ENCODE data around the gene EFCAB12. TPM values are rescaled to one million over a fixed set of nuclear protein-coding genes. Genes with fewer than 3 reads are reported as not detected.

The EFCAB12 gene
- total and polyA plus RNA-seq, 2 donors from 2014 or later, result 1.2 to 3.5 TPM

DNA sequence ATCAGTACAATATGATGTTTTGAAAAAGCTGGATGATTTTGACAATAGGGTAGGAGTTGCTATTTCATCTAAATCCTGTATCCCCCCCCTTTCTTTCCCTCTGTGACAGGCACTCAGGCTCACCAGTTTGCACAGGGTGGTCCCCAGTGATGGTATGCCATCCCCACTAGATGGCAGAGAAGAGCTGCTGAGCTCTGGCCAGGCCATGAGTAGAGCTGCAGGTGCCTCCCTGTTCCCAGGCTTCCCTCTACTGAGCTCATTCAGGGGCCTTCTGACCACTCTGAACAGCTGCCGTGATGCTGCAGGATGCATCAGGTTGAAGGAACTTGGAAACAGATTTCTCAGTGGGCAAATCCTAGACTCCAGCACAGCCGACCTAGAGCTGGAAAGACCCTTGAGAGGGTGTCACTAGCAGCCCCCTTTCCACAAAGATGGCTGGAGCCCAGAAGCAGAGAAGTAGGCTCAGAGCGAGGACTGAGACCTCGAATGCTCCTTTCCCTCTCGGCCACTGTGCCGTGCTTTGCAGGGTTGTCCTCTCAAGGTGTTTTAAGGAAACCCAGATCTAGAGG lies 45.1 kb downstream of the EFCAB12 start:
- no peak overlapping the region for H3K27ac ChIP-seq (ENCODE audit: low read depth in 2 of 2, low read length in 2 of 2)
- no peak overlapping the region for H3K9ac ChIP-seq (ENCODE audit: low read length in 3 of 3)
- peaks cover 0 to 5% (median 3%) of the 10 kb centered on the region in 3 donors for H3K4me1 ChIP-seq (ENCODE audit: control insufficient read depth in 2 of 3, insufficient read depth in 2 of 3, low read depth in 1 of 3, low read length in 3 of 3)
- no peak for FAIRE-seq
- H3K27me3 ChIP-seq (ENCODE audit: control insufficient read depth, insufficient read depth, low read length), result no peaks in the 10 kb centered on the region
- TF ChIP-seq CTCF (IDR thresholded peaks at IDR 0.05; ENCODE audit: borderline replicate concordance, extremely low read depth, insufficient read depth), result peak; percentile 70
- no peak overlapping the region for H3K4me3 ChIP-seq (ENCODE audit: low read length in 3 of 3)
- H3K9me3 ChIP-seq (ENCODE audit: control insufficient read depth in 2 of 3, insufficient read depth in 1 of 3, low read length in 3 of 3), result no peaks in the 10 kb centered on the region
- intact Hi-C loops (cut with DNase I), result no loop called here
- peaks cover 0 to 14% (median 8%) of the 10 kb centered on the region in 3 donors for H3K36me3 ChIP-seq (ENCODE audit: control insufficient read depth in 2 of 3, insufficient read depth in 3 of 3, low read length in 3 of 3)
- peak in 4 of 5 donors; percentile 71 to 86 (median 75) for DNase-seq

DNA sequence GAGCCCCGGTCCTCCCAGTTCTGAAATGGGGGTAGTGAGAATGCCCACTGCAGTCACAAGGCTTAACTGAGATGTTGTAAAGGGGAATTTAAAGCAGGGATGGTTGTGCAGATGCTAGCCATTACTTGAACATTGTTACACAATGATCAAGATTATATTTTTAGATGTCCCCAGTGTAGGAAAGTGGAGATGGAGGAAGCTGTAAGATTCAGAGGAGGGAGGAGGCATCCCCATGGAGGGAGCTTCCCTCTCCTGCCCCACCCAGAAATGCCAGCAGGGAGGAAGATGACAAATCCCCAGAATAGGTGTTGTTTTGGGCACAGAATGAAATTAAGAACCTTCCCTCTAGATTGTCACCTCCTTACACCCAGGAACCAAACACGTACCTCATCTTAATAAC lies 46.1 kb downstream of the EFCAB12 start:
- DNase-seq (no peak), FAIRE-seq (no peak)
- Histone ChIP-seq H3K27ac (ENCODE audit: low read depth in 2 of 2, low read length in 2 of 2) (no peak overlapping the region), H3K4me3 (ENCODE audit: low read length in 3 of 3) (no peak overlapping the region), H3K36me3 (ENCODE audit: control insufficient read depth in 2 of 3, insufficient read depth in 3 of 3, low read length in 3 of 3) (peaks cover 0 to 7% (median 4%) of the 10 kb centered on the region in 3 donors), H3K9me3 (ENCODE audit: control insufficient read depth in 2 of 3, insufficient read depth in 1 of 3, low read length in 3 of 3) (no peaks in the 10 kb centered on the region), H3K4me1 (ENCODE audit: control insufficient read depth in 2 of 3, insufficient read depth in 2 of 3, low read depth in 1 of 3, low read length in 3 of 3) (peaks cover 0 to 5% (median 2%) of the 10 kb centered on the region in 3 donors), H3K27me3 (ENCODE audit: control insufficient read depth, insufficient read depth, low read length) (no peaks in the 10 kb centered on the region), H3K9ac (ENCODE audit: low read length in 3 of 3) (no peak overlapping the region)
- no peak for TF ChIP-seq CTCF (IDR thresholded peaks at IDR 0.05; ENCODE audit: borderline replicate concordance, extremely low read depth, insufficient read depth)
- intact Hi-C loops (cut with DNase I), result no loop called here

DNA sequence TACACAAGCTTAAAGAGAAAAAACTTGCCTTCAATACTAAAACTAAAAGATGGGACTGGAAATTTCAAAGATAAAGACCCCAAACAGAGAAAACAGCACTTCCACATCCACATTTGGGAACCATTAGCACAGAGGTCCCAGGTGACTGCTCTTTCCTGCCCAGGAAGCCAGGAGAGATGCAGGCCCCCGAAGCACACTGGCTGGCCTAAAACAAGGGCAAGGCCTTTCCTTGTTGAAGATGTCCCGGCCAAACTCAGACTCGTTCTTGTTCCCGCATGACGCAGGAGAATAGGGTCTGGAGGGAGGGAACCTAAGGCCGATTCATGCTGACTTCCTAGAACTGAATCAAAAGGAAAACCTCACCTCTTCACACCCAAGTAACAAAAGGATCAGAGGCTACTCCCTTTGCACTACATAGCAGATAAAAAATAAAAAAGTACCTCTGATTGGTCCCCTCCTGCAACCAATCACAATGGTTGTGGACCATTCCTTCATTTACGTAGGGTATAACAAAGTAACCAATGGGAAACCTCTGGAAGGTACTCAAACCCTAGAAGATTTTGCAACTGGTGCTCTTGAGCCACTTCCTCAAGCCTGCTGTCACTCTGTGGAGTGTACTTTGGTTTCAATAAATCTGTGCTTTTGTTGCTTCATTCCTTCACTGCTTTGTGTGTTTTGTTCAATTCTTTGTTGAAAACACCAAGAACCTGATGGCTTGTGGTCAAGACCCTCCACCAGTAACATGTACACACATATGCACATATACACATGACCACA lies 48.7 kb downstream of the EFCAB12 start:
- Histone ChIP-seq H3K4me3 (ENCODE audit: low read length in 3 of 3) (no peak overlapping the region), H3K27me3 (ENCODE audit: control insufficient read depth, insufficient read depth, low read length) (no peaks in the 10 kb centered on the region), H3K9ac (ENCODE audit: low read length in 3 of 3) (no peak overlapping the region), H3K4me1 (ENCODE audit: control insufficient read depth in 2 of 3, insufficient read depth in 2 of 3, low read depth in 1 of 3, low read length in 3 of 3) (peaks cover 0 to 5% (median 2%) of the 10 kb centered on the region in 3 donors), H3K9me3 (ENCODE audit: control insufficient read depth in 2 of 3, insufficient read depth in 1 of 3, low read length in 3 of 3) (no peaks in the 10 kb centered on the region), H3K27ac (ENCODE audit: low read depth in 2 of 2, low read length in 2 of 2) (no peak overlapping the region), H3K36me3 (ENCODE audit: control insufficient read depth in 2 of 3, insufficient read depth in 3 of 3, low read length in 3 of 3) (no peaks in the 10 kb centered on the region)
- FAIRE-seq, result no peak
- TF ChIP-seq CTCF (IDR thresholded peaks at IDR 0.05; ENCODE audit: borderline replicate concordance, extremely low read depth, insufficient read depth), result no peak
- DNase-seq, result no peak
- intact Hi-C loops (cut with DNase I), result no loop called here

Measured in kidney (tissue), 14 donors.